Natural killer cell (primary cell): ENCODE data around the gene HCFC1. TPM values are rescaled to one million over a fixed set of nuclear protein-coding genes. Genes with fewer than 3 reads are reported as not detected.

Experiments
- ATAC-seq, 3 donors: fragments of 150-1000 bp in 2 of 3; fragments of 200-7000 bp in 1 of 3; cut with Tn5 transposase; 1 replicate in 1 of 3; 2 replicates in 2 of 3; pipeline ENCODE4 v1.10.0; 2021; ENCODE audit warnings: mild to moderate bottlenecking in 2 of 3, moderate library complexity in 2 of 3
- DNase-seq, 2 donors: peaks; one replicate each; pipeline versions ENCODE4 v3.0.0 to v3.0.0-alpha.2; 2013 to 2021; ENCODE audit warnings: mixed read lengths in 1 of 2
- H3K27ac ChIP-seq: one replicate; pipeline ENCODE4 v1.5.1; 2013; ENCODE audit warnings: mild to moderate bottlenecking, low read length
- H3K27me3 ChIP-seq: one replicate; pipeline ENCODE4 v1.6.1; 2013; ENCODE audit warnings: low read length; ENCODE audit not compliant: control insufficient read depth, insufficient read depth
- H3K36me3 ChIP-seq: one replicate; pipeline ENCODE4 v1.6.1; 2013; ENCODE audit warnings: low read length; ENCODE audit not compliant: control insufficient read depth, insufficient read depth
- H3K4me1 ChIP-seq: one replicate; pipeline ENCODE4 v1.6.1; 2013; ENCODE audit warnings: low read length; ENCODE audit not compliant: control insufficient read depth, insufficient read depth
- H3K4me3 ChIP-seq: one replicate; pipeline ENCODE4 v1.5.1; 2013; ENCODE audit warnings: low read length
- H3K9me3 ChIP-seq: one replicate; pipeline ENCODE4 v1.6.1; 2013; ENCODE audit warnings: low read length; ENCODE audit not compliant: control insufficient read depth, insufficient read depth
- H3K27ac Mint-ChIP-seq, 2 donors: one replicate each; pipeline ENCODE4 v1.8.0; 2022; ENCODE audit warnings: mild to moderate bottlenecking in 2 of 2, mixed read lengths in 2 of 2, moderate library complexity in 1 of 2
- H3K27me3 Mint-ChIP-seq, 2 donors: one replicate each; pipeline ENCODE4 v1.8.0; 2022; ENCODE audit warnings: low read depth in 2 of 2, mixed read lengths in 2 of 2
- H3K36me3 Mint-ChIP-seq: one replicate; pipeline ENCODE4 v1.8.0; 2022; ENCODE audit warnings: mixed read lengths
- H3K4me1 Mint-ChIP-seq, 2 donors: one replicate each; pipeline ENCODE4 v1.8.0; 2022; ENCODE audit warnings: mixed read lengths in 2 of 2
- H3K4me3 Mint-ChIP-seq: one replicate; pipeline ENCODE4 v1.8.0; 2022; ENCODE audit warnings: mild to moderate bottlenecking, moderate library complexity, mixed read lengths
- H3K9me3 Mint-ChIP-seq, 2 donors: one replicate each; pipeline ENCODE4 v1.8.0; 2022; ENCODE audit warnings: mixed read lengths in 2 of 2
- CTCF ChIP-seq: fragments of 200-600 bp; IDR thresholded peaks from one replicate; pipeline ENCODE4 v1.8.0; 2022; ENCODE audit warnings: antibody characterized with exemption
- WGBS: methylation state at CpG from one replicate; pipeline ENCODE4 v1.1.7; 2013; ENCODE audit warnings: missing lambda C conversion rate; ENCODE audit not compliant: insufficient coverage; 5-methylcytosine and 5-hydroxymethylcytosine counted together
- intact Hi-C: fragments of 100-400 bp; cut with micrococcal nuclease; formaldehyde crosslinking; loops from one replicate; pipeline ENCODE4 v1.14.2; 2022
- total RNA-seq, 4 donors: library from RNA; stranded (reverse); fragments of 120-200 nt in 1 of 4; gene quantifications; one replicate each; pipeline versions ENCODE4 v1.2.3 to v1.2.4, GENCODE V29; 2013 to 2022

Gene HCFC1
- total RNA-seq, 3 donors from 2014 or later (not counting 1 experiment from before 2014, with no cell fraction given) = 65.2 to 76.7 (median 67.5) TPM

GRCh38 chrX:153989973-153990655 is 18.5 kb upstream of the HCFC1 start:
- H3K27me3 ChIP-seq = no peaks in the 10 kb centered on the region
- intact Hi-C loops = no loop called here
- DNase-seq (peak in 1 of 2 donors; percentile 58), ATAC-seq (no peak)
- no peak overlapping the region for H3K27ac ChIP-seq
- no peak overlapping the region for H3K4me3 ChIP-seq
- H3K9me3 ChIP-seq = no peaks in the 10 kb centered on the region
- peaks cover 29% of the 10 kb centered on the region for H3K4me1 ChIP-seq
- Mint-ChIP-seq H3K36me3 (no peaks in the 10 kb centered on the region), H3K4me1 (peaks cover 5% of the 10 kb centered on the region in 2 donors), H3K9me3 (peaks cover 0 to 2% of the 10 kb centered on the region in 2 donors), H3K4me3 (no peak overlapping the region), H3K27me3 (no peaks in the 10 kb centered on the region), H3K27ac (no peak overlapping the region)
- 44% methylated on average over 11 of the region's 14 CpGs for WGBS
- H3K36me3 ChIP-seq = no peaks in the 10 kb centered on the region
- no peak for TF ChIP-seq CTCF

GRCh38 chrX:153988493-153988892 is 16.9 kb upstream of the HCFC1 start:
- Mint-ChIP-seq H3K4me1 (peaks cover 5% of the 10 kb centered on the region in 2 donors), H3K4me3 (no peak overlapping the region), H3K9me3 (peaks cover 0 to 2% of the 10 kb centered on the region in 2 donors), H3K27ac (no peak overlapping the region), H3K27me3 (no peaks in the 10 kb centered on the region), H3K36me3 (no peaks in the 10 kb centered on the region)
- DNase-seq (no peak), ATAC-seq (no peak)
- no peak overlapping the region for H3K27ac ChIP-seq
- H3K9me3 ChIP-seq = no peaks in the 10 kb centered on the region
- intact Hi-C loops = no loop called here
- 95% methylated on average over 11 of the region's 12 CpGs for WGBS
- H3K4me3 ChIP-seq = no peak overlapping the region
- TF ChIP-seq CTCF = no peak
- no peaks in the 10 kb centered on the region for H3K36me3 ChIP-seq
- peaks cover 45% of the 10 kb centered on the region for H3K4me1 ChIP-seq
- H3K27me3 ChIP-seq = no peaks in the 10 kb centered on the region

- peak overlapping the region; percentile 84 for H3K27ac ChIP-seq
- peaks cover 70% of the 10 kb centered on the region for H3K4me1 ChIP-seq
- peak overlapping the region; percentile 40 for H3K4me3 Mint-ChIP-seq
- no peak for TF ChIP-seq CTCF
- no peaks in the 10 kb centered on the region for H3K9me3 Mint-ChIP-seq
- no peaks in the 10 kb centered on the region for H3K36me3 Mint-ChIP-seq
- intact Hi-C loops = no loop called here
- 42% methylated on average over 14 of the region's 20 CpGs for WGBS
- H3K27me3 Mint-ChIP-seq = peaks cover 0 to 6% of the 10 kb centered on the region in 2 donors
- no peaks in the 10 kb centered on the region for H3K9me3 ChIP-seq
- peak overlapping the region; percentile 64 to 76 for H3K27ac Mint-ChIP-seq
- H3K4me1 Mint-ChIP-seq = peaks cover 19 to 26% of the 10 kb centered on the region in 2 donors
- H3K4me3 ChIP-seq = no peak overlapping the region
- H3K27me3 ChIP-seq = no peaks in the 10 kb centered on the region
- DNase-seq = peak in 1 of 2 donors; percentile 76
- H3K36me3 ChIP-seq = no peaks in the 10 kb centered on the region
- ATAC-seq = no peak
Observed at GRCh38 chrX:153984351-153985178, 12.9 kb upstream of the HCFC1 start.
